Right hindlimb (tissue), 1 donor: ENCODE measurements around the gene SERPINB6.
"Not testable (repeated sequence)": the region's sequence is repeated elsewhere in the genome, so short reads cannot be mapped to it uniquely, and the experiment has no call there.

Experiments used
- DNase-seq: peaks from one replicate; pipeline ENCODE4 v3.0.0-alpha.2; 2018

Gene SERPINB6

DNA sequence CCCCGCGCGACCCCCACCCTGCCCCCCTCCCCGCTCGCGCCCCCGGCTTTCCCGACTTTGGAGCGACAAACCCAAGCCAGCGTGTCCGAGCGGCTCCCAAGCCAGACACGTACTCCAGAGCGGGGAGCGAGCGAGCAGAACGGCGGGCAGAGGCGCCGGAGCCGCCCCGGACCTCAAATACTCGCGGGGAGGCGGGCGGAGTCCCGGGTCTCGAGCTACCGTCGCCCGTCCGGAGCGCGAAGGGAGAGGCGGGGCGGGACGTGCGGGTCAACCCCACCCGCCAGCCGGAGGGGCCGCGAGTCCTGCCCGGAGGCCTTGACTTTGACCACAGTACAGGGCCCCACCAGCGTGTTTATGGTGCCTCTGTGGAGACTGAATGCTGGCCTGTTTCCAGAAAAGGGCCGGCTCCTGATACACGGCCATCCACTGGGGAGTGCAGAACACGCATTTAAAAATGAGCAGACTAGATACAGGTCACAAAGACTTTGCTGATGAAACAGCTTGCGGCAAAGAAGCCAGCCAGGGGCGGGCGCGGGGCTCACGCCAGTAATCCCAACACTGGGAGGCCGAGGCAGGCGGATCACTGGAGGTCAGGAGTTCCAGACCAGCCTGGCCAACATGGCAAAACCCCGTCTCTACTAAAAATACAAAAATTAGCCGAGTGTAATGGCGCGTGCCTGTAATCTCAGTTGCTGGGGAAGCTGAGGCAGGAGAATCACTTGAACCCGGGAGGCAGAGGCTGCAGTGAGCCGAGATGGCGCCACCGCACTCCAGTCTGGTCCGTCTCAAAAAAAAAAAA lies at the start of gene SERPINB6:
SERPINB6 (minus strand) TSS at position 148 of the 799 bp plus-strand sequence. CDS start 12,235 bp downstream, outside the sequence.
- peak; percentile 86 for DNase-seq

GRCh38 chr6:3019749-3020320 lies 48.5 kb upstream of the SERPINB6 start:
- DNase-seq: no peak

- DNase-seq: no peak
Observed at GRCh38 chr6:3019065-3019464, 47.7 kb upstream of the SERPINB6 start.

DNA sequence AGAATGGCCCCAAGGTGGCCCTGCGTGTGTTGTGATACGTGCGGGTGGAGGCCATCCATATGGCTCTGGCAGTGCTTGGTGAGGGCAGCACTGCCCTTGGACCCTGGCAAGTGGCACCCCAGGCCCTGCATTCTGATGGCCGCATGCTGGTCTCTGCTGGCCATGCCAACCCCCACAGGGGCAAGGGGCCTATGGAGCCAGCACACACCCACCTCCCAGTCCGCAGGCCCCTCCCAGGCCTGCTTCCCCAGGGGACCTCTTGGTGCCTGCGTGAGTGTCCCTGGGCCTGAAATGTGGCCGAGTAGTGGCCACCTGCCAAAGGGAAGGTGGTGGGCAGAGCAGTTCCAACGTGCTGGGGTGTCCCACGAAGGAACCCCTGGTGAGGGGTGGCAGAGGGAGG lies 45.9 kb upstream of the SERPINB6 start:
- DNase-seq: no peak

DNA sequence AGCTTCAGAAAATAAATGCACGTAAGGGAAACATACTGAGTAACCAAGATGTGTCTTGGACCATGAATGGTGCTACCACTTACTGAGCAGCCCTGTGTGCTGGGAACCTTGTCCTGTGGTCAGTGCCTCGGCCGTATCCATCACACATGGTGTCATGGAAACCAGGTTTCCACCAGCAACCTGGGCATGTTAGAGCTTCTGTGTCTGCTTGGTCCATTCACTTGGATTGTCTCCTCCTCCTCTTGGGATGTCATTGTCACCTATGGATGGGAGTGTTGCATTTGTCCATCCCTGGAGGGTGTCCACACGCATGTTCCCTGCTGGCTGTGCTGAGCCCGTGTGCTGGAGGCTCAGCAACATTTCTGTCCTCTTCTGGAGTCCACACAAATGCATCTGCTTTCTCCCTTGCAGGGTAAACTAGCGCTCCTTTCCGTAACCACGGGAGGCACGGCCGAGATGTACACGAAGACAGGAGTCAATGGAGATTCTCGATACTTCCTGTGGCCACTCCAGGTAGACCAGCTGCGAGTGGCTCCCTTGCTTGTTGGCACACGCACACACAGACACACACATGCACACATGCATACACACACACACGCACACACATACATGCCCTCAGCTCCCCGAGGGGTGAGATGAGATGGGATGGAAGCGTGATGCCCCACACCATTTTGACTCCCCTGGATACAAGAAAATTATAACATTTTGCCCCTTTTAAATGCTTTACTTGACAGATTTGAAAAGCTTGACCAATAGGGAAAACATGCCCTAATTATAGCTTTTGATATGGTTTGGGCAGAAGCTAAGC lies 45.3 kb upstream of the SERPINB6 start:
- DNase-seq: no peak

DNA sequence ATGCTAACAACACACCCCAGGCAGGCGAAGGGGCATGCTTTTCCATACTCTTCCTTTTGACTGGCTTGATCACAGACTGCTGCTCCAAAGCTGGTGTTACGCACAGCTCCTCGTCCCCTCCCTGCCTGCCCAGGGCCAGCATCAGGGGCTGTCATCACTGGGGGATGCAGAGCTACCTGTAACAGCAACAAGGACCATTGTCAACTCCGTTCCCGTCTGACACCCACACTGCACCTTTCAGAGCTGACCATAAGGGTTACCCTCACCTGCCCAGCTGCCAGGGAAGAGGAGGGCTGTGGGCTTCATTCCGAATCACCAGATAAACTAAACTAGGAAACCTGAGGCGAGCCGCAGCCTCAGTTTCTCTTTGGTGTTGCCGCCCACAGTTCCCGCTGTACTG lies 43.8 kb upstream of the SERPINB6 start:
- DNase-seq: no peak

DNA sequence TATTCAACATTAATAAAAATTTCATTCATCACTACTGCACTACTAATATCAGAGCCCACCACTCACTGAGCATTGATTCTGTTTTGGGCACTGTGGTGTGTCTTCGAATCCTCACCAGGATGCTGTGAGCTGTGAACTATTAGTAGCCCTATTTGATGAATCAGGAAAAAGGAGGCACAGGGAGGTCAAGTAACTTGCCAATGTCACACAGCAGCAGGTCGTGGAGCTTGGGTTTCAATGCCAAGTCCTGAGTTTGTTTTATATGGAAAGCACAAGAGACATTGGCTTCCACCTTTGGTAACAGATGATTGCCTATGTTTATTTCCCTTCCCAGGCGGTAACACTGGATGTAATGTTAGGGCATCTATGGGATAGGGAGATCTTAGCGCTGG lies 43.3 kb upstream of the SERPINB6 start:
- no peak for DNase-seq

- DNase-seq: no peak
Observed at GRCh38 chr6:3013901-3014674, 42.7 kb upstream of the SERPINB6 start.

DNA sequence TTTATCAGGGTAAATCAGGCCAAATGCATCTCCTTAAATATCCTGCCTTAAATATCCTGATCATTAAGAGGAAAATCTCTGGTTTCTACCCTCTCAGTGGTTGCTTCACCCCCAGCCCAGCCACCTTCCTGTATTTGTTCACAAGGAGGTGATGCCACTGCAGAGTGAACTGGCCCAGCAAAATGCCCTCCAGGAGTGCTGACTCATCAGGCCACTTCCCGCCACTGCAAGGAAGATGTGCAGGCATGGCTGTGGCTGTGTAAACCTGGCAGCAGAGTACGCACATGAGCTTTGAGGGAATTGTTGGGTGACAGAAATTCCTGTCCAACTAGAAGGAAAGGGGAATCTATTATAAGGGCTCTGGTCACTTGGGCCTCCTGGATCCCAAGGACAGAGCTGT lies 42.1 kb upstream of the SERPINB6 start:
- DNase-seq: no peak

DNA sequence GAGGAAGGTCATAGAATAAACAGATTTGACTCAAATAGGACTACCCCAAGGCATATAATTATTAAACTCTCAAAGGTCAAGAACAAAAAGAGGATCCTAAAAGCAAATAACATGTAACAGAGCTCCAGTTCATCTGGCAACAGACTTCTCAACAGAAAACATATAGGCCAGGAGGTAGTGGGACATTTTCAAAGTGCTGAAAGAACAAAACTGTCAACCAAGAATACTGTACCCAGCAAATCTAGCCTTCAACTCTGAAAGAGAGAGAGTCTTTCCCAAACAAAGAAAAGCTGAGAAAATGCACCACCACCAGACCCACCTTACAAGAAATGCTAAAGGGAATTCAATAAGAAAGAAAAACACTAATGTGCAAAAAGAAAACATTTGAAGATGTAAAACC lies 40.2 kb upstream of the SERPINB6 start:
- no peak for DNase-seq

DNA sequence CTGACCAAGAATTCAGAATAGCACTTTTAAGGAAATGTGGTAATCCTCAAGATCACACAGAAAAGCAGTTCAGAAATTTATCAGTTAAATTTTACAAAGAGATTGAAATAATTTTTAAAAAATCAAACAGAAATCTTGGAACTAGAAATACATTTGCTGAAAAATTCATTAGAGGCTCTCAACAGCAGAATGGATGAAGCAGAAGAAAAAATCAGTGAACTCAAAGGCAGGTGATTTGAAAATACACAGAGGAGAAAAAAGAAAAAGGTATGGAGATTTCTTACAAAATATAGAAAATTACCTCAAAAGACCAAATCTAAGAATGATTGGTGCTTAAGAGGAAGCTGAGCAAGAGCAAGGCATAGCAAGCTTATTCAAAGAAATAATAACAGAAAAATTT lies 39.8 kb upstream of the SERPINB6 start:
- no peak for DNase-seq

DNA sequence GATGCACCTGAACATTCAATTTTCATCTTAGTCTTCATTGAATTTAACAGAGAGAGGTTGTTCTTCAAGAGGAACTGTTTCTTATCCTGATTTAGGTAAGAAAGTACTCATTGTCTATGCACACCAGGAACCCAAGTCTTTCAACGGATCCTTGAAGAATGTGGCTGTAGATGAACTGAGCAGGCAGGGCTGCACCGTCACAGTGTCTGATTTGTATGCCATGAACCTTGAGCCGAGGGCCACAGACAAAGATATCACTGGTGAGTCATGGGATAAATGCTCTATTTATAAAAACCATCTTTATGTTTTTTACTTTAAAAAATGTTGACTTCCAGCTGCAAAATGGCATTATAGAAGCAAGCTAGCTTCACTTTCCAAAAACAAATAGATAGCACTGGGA lies 38.6 kb upstream of the SERPINB6 start:
- DNase-seq: no peak

- not testable (repeated sequence) for DNase-seq
Observed at GRCh38 chr6:3008712-3009265, 37.4 kb upstream of the SERPINB6 start.

GRCh38 chr6:3007571-3007970 lies 36.2 kb upstream of the SERPINB6 start:
- DNase-seq: no peak

GRCh38 chr6:3006476-3006875 lies 35.1 kb upstream of the SERPINB6 start:
- DNase-seq: no peak

- DNase-seq: no peak
Observed at GRCh38 chr6:3005874-3006273, 34.5 kb upstream of the SERPINB6 start.

- no peak for DNase-seq
Observed at GRCh38 chr6:3005077-3005476, 33.7 kb upstream of the SERPINB6 start.

GRCh38 chr6:3003226-3003625 lies 31.9 kb upstream of the SERPINB6 start:
- not testable (repeated sequence) for DNase-seq

- DNase-seq: no peak
Observed at GRCh38 chr6:3001773-3002293, 30.5 kb upstream of the SERPINB6 start.

DNA sequence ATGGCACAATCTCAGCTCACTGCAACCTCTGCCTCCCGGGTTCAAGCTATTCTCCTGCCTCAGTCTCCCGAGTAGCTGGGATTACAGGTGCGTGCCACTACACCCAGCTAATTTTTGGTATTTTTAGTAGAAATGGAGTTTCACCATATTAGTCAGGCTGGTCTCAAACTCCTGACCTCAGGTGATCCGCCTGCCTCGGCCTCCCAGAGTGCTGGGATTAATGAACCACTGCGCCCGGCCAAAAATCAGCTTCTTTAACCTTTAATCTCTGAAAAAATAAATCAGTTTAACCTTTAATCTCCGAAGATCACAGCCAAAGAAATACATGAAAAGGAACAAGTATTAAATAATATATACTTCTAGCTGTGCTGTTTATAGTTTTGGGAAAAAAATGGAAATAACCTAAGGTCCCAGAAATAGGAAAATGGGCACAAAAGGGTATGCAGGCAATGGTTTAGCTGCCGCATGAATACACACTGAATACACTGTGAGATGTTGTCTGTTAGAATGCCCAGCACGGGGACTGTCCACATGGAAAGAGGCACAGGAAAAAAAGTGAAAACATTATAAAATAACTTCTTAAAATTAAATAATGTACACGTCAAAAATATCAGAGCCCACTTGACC lies 29.9 kb upstream of the SERPINB6 start:
- no peak for DNase-seq

DNA sequence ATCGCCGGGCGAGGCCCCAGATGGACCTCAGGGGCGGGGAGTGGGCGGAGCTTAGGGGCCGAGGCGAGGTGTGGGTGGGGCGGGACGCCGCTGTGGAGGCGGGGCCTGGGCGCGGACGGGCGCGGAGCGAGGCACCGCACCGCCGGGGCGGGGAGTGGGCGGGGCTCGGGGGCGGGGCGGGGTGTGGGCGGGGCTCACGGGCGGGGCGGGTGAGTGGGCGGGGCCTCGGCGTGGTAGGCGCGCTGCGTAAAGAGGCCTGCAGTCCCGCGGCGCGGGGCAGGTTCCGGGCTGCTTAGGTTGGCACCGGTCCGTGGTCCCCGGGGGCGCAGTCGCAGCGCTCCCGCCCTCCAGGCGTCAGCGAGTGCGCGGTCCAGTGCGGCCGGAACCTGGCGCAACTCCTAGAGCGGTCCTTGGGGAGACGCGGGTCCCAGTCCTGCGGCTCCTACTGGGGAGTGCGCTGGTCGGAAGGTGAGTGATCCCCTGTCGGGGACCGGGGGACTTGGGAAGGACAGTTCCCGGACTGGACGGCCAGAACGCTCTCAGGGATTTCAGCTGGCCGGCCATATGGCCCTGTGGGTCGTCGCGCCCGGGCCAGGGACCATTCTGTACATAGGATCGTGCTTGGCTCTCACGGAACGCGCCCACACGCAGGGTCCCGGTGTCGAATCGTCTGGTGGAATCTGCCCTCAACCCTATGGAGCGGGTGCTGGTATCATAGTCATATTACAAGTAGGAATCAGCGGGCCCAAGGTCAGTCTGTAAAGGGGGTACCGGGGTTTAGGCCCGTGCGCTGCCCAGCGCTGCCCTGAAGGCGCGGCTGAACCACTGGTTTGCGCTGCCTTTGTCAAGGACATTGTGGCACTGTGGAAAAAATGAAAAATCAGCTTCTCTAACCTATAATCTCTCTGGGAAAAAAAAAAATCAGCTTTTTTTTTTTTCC lies 28.5 kb upstream of the SERPINB6 start, which contains the start of gene NQO2:
NQO2 (plus strand) TSS at position 277 of the 940 bp plus-strand sequence. CDS start 6,659 bp downstream, outside the sequence.
- peak; percentile 92 for DNase-seq
